Activated gamma-delta T cell (primary cell): ENCODE results near the gene DPM2.

Experiments
- DNase-seq: peaks from one replicate; lab custom pipeline; 2025; lab: John Stamatoyannopoulos, UW

The DPM2 gene

DNA sequence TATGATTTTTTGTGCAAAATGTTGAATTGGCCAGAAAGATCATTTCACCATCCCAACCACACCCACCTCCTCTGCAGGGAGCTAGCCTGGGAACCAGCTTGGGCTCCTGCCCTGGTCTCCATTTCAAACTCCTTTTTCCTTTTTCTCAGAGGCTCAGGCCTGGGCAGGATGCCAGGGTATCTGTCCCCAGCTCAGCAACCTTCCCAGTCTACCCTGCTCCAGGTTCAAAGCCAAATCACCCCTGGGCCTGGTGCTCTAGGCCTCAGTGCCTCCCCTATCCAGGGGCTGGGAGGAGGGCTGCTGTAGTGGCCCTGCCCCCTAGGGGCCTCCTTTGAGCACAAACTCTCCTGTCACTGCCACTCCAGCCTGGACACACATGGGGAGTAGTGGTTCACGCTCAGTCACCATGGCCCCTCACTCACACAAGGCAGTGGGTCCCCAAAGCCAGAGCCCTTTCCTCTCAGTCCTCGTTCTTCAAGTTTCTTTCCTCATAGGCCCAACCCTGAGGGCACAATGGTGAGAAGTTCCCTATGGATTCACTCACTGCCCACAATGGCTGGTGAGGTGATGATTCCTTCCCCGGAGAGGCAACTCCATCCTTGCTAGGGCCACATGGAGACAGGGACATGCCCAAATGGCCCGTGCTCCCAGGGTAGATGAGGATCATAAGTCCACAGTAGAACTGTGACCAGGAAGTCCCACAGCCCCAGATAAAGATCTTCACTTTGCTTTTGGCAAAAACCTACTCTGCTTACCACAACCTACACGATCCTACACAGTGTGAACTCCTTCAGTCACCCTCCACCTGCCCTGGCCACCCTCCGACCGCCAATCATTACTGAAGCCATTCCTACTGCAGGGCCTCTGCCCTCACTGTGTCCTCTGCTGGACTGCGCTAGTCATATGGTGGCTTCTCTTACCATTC, 19.2 kb downstream of the DPM2 start:
- no peak for DNase-seq

DNA sequence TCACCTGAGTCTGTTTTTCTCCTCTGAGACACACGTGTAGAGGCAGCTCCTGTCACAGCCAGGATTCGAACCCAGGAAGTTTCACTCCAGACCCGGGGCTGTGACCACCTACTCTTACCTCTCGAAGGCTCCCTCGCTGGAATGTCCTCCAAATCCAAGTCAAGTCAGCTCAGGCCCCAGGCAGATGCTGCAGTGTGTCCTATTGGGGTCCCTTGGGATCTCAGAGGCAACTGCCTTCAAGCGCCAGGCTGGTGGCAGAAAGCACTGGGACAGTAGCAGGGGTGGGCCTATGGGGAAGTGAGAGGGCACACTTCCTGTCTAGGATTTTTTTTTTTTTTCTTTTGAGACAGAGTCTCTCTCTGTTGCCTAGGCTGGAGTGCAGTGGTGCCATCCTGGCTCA, 20.1 kb downstream of the DPM2 start:
- no peak for DNase-seq

DNA sequence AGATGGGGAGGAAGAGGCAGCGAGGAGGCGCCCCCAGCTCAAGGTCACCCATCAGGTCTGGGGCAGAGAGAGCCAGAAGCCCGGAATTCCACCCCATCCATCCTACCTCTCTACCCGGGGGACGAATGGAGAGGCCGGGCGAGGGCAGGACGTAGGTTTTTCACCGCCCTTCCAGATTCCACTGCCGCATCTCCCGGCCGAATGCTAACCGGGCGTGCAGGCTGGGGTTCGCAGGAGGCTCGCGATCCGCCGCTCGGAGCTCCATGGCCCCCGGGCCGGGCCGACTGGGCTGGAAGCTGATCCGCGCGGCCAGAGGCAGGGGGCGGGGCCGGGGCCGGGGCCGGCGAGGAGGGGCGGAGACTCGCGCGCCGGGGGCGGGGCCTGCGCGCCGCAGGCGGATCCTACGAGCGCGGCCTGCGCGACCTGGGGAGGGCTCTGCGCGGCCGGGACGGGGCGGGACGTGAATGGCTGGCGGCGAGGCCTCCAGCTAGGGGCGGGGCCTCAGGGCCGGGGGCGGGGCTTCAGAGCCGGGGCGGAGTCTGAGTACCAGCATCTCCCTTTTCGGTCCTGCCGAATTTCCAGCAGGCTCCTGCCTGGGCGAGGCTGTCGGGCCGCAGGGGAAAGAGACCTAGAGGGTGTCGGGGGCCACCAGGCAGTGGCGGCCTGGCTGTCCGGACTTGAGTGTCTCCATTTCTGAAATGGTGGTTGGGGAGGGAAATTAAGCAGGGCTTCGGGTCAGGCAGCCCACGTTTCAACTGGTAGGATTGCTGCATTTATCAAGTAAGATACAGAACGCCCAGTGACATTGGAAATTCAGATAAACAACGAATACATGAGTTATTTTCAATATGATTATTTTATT, 20.7 kb downstream of the DPM2 start, which contains the start of gene ST6GALNAC4:
TSS of gene ST6GALNAC4 (minus strand) at position 322 of the 862 bp plus-strand sequence. CDS start 622 bp downstream, outside the sequence.
- DNase-seq = peak; percentile 96

DNA sequence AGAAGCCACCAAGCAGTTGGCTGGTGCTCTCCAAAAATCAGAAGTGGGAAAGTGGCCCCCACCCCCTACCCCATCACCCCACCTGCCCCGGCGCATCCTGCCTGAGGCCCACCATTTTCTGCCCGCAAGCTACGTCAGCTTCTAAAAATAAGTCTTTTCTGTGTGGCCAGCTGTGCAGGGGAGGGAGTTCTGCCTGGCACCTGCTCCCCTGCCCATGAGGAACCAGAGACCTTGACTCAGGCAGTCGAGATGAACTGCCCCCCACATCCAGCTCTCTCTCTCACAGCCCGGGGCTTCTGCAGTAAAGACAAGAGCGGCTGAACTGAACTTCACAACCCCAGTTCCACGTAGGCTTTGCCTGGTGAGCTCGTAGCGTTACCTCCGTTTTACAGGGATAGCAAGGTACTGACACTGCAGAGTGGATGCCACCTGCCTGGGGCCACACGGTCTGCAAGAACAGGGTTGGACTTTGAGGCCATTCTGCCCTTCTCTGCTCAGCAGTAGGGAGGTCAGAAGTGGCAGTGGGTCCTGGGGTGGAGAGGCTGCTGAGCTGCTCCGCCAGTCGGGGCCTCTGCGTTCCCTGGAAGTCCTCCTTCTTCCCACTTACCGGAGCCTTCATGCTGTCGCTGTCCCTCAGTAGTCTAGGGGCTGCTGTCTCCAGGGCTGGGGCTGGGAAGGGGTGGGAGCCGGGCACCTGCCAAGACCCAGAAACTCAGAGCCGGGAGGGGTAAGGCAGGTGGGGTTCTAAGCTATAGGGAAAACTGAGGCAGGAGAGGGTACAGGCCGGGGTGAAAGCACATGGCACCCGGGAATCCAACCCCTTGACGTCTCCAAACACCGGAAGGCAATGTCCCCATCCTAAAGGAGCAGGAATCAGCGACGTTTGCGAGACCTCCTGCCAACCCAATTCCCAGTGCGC, 21.6 kb downstream of the DPM2 start:
- no peak for DNase-seq

DNA sequence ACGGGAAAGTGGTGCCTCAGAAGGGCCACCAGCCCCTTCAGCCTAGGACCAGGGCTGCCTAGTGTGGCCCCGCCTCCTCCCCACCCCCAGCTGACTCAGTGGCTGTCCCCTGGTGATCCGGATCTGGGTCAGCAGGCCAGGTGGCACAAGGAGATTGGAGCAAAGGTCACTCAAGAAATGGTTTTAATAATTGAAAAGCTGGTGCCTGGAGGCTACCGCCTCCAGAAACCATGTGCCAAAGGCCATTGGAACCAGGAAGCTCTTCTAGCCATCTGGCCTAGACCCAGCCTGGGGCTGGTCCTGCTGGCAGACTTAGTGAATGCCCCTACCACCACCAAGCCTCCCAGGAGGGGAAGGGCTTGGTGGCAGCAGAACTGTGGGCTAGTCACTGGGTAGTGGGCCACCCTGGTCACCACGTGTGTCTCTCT, 22.3 kb downstream of the DPM2 start:
- no peak for DNase-seq

DNA sequence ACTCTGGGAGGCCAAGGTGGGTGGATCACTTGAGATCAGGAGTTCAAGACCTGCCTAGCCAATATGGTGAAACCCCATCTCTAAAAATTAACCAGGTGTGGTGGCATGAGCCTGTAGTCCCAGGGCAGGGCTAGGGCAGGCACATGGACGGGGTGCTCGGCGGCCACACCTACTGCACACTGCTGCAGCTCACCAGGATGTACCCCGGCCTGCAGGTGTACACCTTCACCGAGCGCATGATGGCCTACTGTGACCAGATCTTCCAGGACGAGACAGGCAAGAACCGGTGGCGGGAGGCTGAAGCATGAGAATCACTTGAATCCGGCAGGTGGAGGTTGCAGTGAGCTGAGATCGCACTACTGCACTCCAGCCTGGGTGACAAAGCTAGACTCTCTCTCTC, 24.0 kb downstream of the DPM2 start:
- DNase-seq = no peak

DNA sequence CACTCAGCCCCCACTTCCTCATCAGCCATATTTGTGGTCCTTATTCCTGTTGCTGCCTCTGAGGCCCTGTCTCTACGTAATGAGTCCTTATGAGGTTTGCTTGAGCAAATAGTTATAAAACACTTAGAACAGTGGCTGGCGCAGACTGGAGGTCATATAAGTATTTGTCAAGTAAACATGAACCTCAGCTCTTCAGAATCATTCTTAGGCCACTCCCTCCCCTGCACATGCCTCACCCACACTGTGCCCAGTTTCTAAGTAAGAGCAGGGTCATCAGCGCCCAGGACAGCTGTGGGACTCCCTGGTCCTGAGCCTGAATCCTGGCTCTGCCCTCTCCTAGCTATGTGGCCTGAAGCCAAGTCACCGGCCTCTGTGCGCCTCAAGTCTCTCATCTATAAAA, 24.8 kb downstream of the DPM2 start:
- DNase-seq = no peak

DNA sequence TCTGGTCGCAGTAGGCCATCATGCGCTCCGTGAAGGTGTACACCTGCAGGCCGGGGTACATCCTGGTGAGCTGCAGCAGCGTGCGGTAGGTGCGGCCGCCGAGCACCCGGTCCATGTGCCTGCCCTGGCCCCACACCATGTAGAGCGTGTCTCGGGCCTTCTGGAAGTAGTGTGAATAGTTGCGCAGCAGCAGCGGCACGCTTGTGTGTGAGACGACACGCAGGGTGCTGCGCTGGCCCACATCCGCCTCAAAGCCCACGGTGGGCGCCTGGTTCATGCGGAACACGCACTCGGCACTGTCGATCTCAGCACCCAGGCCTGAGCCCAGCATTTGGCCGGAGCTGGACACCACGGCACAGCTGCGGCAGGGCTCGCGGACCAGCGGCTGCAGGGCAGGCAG, 25.4 kb downstream of the DPM2 start:
- DNase-seq = no peak

DNA sequence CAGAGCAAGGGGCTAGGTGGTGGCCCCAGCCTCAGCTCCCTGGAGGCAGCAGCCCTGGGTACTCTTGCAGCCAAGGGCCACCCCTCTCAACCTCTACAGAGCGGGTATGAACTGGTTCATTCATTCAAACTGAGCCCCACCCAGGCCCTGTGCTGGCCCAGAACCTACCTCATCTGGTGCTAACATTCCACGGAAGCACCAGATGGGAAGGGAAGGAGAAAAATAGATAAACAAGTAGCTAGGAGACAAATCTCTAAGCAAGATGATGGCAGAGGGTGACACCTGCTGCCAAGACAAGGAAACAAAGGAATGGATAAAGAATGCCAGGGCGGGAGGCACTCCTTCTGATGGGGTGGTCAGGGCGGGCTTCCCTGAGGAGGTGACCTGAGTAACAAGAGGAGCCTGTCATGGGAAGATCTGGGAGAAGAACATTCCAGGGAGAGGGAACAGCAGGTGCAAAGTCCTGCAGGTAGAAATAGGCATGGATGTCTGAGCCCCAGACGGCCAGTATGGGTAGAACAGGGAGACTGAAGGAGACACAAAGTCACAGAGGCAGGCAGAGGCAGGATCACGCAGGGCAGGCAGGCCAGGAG, 26.9 kb downstream of the DPM2 start:
- no peak for DNase-seq

DNA sequence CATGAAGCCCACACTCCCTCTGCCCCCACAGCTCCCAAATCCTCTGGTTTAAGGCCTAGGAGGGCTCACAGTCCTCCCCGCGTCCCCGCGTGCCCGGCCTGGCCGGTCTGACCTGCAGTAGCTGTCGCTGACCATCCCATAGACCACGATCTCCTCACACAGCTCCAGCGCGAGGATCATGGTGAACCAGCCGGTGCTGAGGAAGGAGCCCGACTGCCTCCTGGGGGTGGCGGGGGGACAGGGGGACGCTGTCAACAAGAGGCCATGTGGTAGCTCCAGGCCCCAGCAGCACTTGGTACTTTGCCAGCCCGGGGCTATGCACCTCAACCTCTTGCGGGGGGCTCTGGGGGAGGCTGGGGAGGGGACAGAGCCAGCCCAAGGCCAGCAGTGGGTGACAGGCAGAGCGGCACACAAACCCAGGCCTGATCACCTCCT, 27.8 kb downstream of the DPM2 start:
- no peak for DNase-seq

DNA sequence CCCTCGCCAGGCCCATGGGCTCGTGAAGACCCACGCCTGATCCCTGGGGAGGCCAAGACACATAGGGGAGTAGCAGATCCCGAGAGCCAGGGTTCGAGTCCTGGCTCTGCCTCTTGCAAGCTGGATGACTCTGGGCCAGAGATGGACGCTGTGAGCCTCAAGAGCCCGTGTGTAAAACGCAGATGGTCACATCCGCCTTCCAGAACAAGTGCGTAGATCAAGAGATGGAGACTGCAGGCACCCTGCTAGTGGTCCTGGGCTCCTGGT, 29.1 kb downstream of the DPM2 start:
- DNase-seq = no peak

DNA sequence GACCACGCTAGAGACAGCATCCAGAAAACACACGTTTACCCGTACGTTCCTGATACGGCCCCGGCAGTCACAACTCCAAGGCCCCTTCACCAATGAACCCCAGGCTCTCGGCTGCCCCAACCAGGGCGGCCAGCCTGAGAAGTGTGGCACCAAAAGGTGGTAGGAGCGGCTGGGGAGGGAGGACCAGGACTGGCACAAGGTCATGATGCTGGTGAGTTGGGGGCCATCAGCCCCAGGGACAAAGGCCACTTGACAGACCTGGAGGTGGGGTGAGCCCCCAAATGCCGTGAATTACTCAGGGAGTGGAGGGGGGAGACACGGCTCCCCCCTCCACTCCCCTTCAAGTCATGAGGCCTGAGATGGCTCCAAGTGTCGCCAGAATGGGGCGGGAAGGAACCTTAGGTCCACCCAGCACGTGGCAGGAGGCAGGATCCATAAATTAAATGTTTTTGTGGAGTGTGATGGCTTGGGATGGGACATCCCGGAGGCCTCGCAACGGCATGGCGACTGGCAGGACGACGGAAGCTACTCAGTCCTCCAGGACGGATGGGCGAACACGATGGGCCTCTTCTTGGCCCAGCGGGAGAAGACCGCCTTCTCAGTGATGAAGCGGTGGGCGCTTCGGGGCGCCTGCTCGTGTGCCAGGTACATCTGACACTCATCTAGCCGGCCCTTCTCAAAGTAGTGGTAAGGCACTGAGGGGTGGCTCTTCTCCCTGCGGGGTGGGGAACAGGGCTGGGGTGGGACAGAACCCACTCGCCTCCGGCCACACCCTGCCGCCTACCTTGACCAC, 29.6 kb downstream of the DPM2 start:
- DNase-seq = no peak

DNA sequence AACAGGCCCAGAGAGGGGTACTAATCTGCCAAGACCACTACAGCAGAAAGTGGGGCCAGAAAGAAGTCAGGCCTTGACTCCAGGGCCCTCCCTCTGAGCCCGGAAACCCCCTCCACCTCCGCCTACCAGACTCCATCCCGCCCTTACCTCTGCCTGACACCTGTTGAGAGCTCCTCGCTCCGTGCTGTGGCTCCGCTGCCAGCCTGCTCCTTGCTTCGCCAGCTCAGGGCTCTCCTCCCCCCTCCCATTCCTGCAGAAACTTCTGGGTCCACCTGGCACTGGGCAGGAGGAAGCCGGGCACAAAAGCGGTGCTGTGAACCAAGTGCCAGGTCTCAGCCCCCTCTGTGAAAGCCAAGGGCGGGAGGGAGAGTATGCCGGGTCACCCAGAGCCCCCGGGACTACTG, 31.9 kb downstream of the DPM2 start:
- peak; percentile 46 for DNase-seq

DNA sequence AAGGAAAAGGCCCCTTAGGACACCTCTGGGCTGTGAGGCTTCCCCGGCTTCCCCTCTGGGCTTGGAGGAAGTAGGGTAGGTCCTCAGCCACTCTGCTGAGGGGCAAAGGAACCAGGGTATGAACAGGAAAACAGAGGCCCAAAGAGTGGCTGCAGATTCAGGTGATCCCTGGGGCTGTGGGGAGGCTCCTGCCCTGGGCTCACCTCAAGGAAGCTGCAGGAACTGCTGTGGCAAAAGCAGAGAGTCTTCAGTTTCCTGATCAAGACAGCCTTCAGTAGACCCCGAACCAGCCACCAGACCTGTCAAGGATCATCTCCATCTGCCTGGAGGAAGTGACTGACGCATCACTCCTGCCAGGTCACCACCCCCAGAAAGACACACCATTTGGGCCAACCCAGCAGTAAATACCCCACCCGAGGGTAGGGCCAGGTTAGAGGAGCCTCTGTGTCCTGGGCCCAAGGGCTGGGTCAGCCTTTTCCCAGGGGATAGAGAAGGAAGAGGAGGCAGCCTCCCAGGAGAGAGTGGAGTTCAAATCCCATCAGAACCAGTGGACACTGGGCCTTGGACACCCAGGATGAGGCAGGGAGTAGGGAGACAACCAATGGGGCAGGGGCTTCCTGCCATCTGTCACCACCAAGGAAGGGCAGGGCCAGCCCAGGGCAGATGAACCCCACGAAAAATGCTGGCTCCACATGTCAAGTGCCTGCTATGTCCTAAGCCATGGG, 32.5 kb downstream of the DPM2 start:
- no peak for DNase-seq

DNA sequence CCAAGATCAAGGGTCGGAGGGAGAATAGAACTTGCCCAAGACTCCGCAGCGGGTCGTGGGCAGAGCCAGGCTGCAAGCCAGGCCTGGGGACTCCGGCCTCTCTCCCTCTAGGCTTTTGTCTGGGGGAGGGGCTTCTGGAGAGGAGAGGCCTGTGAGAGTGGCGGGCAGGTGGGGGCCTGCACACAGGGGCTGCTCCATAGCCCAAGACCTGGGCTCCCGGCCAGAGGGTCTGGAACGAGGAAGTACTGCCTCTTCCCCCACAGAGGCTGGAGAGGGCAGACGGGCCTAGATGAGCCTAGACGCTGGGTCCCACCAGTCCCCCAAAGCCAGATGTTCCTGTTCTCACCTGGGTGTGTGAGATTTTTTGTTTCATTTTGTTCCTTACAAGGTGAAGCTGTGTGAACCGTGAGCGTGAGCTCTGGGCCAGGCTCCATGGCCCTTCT, 33.1 kb downstream of the DPM2 start:
- DNase-seq = no peak

DNA sequence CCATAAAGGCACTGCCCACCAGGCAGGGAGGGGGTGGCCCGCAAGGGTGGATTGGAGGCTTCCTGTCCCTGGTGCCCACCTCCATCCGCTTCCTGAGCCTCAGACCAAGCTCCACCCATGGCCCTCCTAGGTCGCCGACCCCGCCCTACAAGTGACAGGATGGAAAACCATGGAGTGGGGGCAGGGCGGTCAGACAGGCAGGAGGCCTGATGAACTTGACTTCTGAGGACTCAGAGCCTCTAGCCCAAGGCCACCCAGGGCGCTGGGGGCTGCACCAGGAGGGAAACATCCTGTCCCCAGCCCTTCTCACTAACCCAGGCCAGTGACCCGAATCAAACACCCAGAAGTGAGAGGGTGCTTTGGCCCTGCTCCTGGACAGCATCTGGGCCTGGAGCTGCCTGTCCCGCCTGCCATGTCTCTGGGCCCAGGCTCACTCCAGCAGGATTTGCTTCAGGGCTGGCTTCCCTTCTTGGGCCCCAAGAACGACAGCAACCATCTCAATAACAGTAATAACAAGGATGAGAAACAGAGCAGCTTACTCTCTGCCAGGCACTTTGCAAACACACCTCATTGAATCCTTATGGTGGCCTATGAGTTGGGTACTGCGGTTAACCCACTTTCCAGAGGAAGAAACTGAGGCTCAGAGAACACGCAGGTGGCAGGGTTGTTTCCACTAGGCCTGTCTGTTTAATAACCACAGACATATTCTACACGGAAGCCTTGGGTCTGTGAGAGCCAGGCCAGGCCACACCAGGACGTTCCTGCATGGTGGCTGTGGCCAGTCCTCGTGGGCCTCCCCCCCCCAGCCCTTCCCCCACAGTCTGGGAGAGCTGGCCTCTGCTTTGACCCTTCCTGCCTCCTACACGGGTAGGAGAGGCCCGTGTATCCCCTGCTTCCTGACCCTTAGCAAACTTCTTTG, 33.8 kb downstream of the DPM2 start:
- DNase-seq = peak; percentile 30

DNA sequence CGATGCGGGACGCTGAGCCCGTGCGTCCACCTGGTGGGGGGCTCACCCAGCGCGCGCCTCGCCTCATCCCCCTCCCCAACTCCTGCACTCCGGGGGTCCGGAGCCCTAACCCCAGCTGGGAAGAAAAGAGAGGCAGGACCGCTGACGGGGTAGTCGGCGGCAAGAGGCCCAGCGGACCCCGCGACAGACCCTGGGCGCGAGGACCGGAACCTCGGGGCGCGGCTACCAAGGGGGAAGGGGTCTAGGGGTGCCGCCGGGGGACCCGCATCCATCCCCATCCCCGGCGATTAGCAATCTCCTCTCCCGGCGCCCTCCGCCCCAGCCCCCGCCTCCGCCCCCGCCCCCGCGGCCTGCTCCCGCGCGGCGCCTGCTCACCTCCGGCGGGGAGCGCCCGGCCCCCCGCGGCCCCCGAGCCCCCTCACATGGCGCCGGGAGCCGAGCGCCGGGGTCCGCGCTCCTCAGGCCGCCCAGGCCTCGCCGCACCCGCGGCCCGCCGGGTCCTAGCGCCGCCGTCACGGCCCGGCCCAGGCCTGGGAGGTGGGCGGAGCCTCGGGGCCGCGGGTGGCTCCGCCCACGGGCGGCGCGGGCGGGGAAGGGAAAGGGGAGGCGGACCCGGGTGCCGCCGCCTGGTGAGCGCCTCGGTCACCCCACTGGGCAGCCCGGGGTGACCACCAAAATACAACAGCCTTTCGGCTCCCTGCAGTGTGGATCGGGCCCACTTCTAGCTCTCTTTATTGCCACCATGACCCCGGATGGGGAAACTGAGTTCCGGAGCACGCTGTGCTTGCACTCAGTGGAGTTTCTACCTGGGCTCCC, 38.3 kb downstream of the DPM2 start, which contains the start of gene ST6GALNAC6:
TSS of gene ST6GALNAC6 (minus strand) at position 476 of the 816 bp plus-strand sequence. CDS start 1,622 bp downstream, outside the sequence.
- peak; percentile 61 for DNase-seq
